Hepatocyte (in vitro differentiated cells): ENCODE data around the gene RBKS. TPM values are rescaled to one million over a fixed set of nuclear protein-coding genes. Genes with fewer than 3 reads are reported as not detected.
A peak's percentile ranks its signal among the peaks of the same experiment; 100 is the strongest.

ENCODE experiments used
- DNase-seq: peaks from one replicate; pipeline ENCODE4 v3.0.0-alpha.2; 2016; ENCODE audit warnings: low spot score
- H2AFZ ChIP-seq: fragments of 200-600 bp; sonication (generic); 2 replicates; pipeline ENCODE4 v1.6.0; 2016; ENCODE audit warnings: antibody characterized with exemption, mild to moderate bottlenecking
- H3K27ac ChIP-seq: fragments of 200-600 bp; sonication (generic); 2 replicates; pipeline ENCODE4 v1.5.1; 2016; ENCODE audit warnings: mild to moderate bottlenecking
- H3K27me3 ChIP-seq: fragments of 200-600 bp; sonication (generic); 2 replicates; pipeline ENCODE4 v1.6.1; 2016
- H3K36me3 ChIP-seq: fragments of 200-600 bp; sonication (generic); replicated peaks from 2 replicates; pipeline ENCODE4 v1.5.1; 2016; ENCODE audit warnings: low read depth; ENCODE audit not compliant: insufficient read depth
- H3K4me1 ChIP-seq: fragments of 200-600 bp; sonication (generic); 2 replicates; pipeline ENCODE4 v1.5.1; 2016; ENCODE audit warnings: mild to moderate bottlenecking, moderate library complexity; ENCODE audit not compliant: insufficient read depth
- H3K4me2 ChIP-seq: fragments of 200-600 bp; sonication (generic); 2 replicates; pipeline ENCODE4 v1.6.0; 2016
- H3K4me3 ChIP-seq: fragments of 200-600 bp; sonication (generic); 2 replicates; pipeline ENCODE4 v1.5.1; 2016; ENCODE audit warnings: mild to moderate bottlenecking
- H3K79me2 ChIP-seq: fragments of 200-600 bp; sonication (generic); 2 replicates; pipeline ENCODE4 v1.6.0; 2017; ENCODE audit warnings: mild to moderate bottlenecking
- H3K9me2 ChIP-seq: fragments of 200-600 bp; sonication (generic); replicated peaks from 2 replicates; pipeline ENCODE4 v1.6.0; 2017; ENCODE audit warnings: mild to moderate bottlenecking; ENCODE audit not compliant: insufficient read depth
- H3K9me3 ChIP-seq: fragments of 200-600 bp; sonication (generic); 2 replicates; pipeline ENCODE4 v1.5.1; 2016; ENCODE audit warnings: low read depth, mild to moderate bottlenecking
- H4K20me1 ChIP-seq: fragments of 200-600 bp; sonication (generic); 2 replicates; pipeline ENCODE4 v1.6.0; 2016; ENCODE audit warnings: mild to moderate bottlenecking; ENCODE audit not compliant: insufficient read depth, poor library complexity, severe bottlenecking
- EZH2 ChIP-seq: fragments of 200-600 bp; sonication (generic); IDR thresholded peaks from 2 replicates; pipeline ENCODE4 v1.6.1; 2016; ENCODE audit warnings: antibody characterized with exemption, mild to moderate bottlenecking, borderline replicate concordance
- EZH2phosphoT487 ChIP-seq: fragments of 200-600 bp; sonication (generic); IDR thresholded peaks from one replicate; pipeline ENCODE4 v1.6.1; 2018; ENCODE audit warnings: antibody characterized with exemption, mild to moderate bottlenecking, low read depth, moderate library complexity; ENCODE audit not compliant: unreplicated experiment, severe bottlenecking
- WGBS: methylation state at CpG from one replicate; pipeline ENCODE4 v1.1.6; 2016; ENCODE audit warnings: low lambda C conversion rate; ENCODE audit errors: missing lambda C conversion rate; 5-methylcytosine and 5-hydroxymethylcytosine counted together
- polyA plus RNA-seq: library from polyadenylated mRNA; unstranded; fragments of >200 nt; fragmentation: Nextera tagmentation; extraction: Ambion mirVana; gene quantifications from 2 replicates; pipeline ENCODE4 v1.2.1, GENCODE V29; 2016
- total RNA-seq: library from RNA; depleted of rRNA; stranded (reverse); fragments of >200 nt; gene quantifications from 2 replicates; pipeline ENCODE4 v1.2.3, GENCODE V29; 2014
- TF ChIP-seq, protein P1 (sequence below): fragments of 200-600 bp; sonication (generic); IDR thresholded peaks from 2 replicates; pipeline ENCODE4 v1.5.1; 2016; ENCODE audit warnings: antibody characterized with exemption, mild to moderate bottlenecking; ENCODE audit not compliant: poor library complexity

RBKS gene
- total and polyA plus RNA-seq, 2 experiments from 2014 or later, result 5.5 to 7.2 TPM

- 96% methylated on average over 1 of the region's 1 CpG for WGBS
- Histone ChIP-seq H4K20me1 (no peaks in the 10 kb centered on the region), H3K9me3 (no peaks in the 10 kb centered on the region), H3K4me3 (no peak overlapping the region), H3K79me2 (peaks cover 5% of the 10 kb centered on the region), H3K27ac (no peak overlapping the region), H3K9me2 (no peaks in the 10 kb centered on the region), H3K36me3 (no peaks in the 10 kb centered on the region), H3K27me3 (no peaks in the 10 kb centered on the region), H2AFZ (no peak overlapping the region), H3K4me2 (no peak overlapping the region), H3K4me1 (no peaks in the 10 kb centered on the region)
- TF ChIP-seq, protein P1, sequence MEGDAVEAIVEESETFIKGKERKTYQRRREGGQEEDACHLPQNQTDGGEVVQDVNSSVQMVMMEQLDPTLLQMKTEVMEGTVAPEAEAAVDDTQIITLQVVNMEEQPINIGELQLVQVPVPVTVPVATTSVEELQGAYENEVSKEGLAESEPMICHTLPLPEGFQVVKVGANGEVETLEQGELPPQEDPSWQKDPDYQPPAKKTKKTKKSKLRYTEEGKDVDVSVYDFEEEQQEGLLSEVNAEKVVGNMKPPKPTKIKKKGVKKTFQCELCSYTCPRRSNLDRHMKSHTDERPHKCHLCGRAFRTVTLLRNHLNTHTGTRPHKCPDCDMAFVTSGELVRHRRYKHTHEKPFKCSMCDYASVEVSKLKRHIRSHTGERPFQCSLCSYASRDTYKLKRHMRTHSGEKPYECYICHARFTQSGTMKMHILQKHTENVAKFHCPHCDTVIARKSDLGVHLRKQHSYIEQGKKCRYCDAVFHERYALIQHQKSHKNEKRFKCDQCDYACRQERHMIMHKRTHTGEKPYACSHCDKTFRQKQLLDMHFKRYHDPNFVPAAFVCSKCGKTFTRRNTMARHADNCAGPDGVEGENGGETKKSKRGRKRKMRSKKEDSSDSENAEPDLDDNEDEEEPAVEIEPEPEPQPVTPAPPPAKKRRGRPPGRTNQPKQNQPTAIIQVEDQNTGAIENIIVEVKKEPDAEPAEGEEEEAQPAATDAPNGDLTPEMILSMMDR, result no peak
- no peak for TF ChIP-seq EZH2phosphoT487
- TF ChIP-seq EZH2, result no peak
- DNase-seq, result no peak
Observed at GRCh38 chr2:27901234-27901633, 11.0 kb upstream of the RBKS start.

- Histone ChIP-seq H3K27me3 (no peaks in the 10 kb centered on the region), H3K4me3 (no peak overlapping the region), H3K79me2 (peaks cover 13% of the 10 kb centered on the region), H4K20me1 (no peaks in the 10 kb centered on the region), H2AFZ (no peak overlapping the region), H3K4me2 (no peak overlapping the region), H3K36me3 (no peaks in the 10 kb centered on the region), H3K9me2 (no peaks in the 10 kb centered on the region), H3K4me1 (no peaks in the 10 kb centered on the region), H3K27ac (no peak overlapping the region), H3K9me3 (no peaks in the 10 kb centered on the region)
- TF ChIP-seq EZH2 (no peak), EZH2phosphoT487 (no peak)
- DNase-seq, result no peak
Observed at GRCh38 chr2:27897717-27898116, 7.5 kb upstream of the RBKS start.

GRCh38 chr2:27893006-27893405 lies 2.8 kb upstream of the RBKS start:
- Histone ChIP-seq H4K20me1 (no peaks in the 10 kb centered on the region), H3K9me3 (no peaks in the 10 kb centered on the region), H2AFZ (no peak overlapping the region), H3K4me1 (no peaks in the 10 kb centered on the region), H3K79me2 (peaks cover 39% of the 10 kb centered on the region), H3K36me3 (no peaks in the 10 kb centered on the region), H3K9me2 (no peaks in the 10 kb centered on the region), H3K4me2 (no peak overlapping the region), H3K27me3 (no peaks in the 10 kb centered on the region), H3K27ac (no peak overlapping the region), H3K4me3 (no peak overlapping the region)
- WGBS, result 88% methylated on average over 3 of the region's 3 CpGs
- DNase-seq, result no peak
- TF ChIP-seq EZH2phosphoT487, result no peak
- TF ChIP-seq, protein P1, result no peak
- no peak for TF ChIP-seq EZH2

DNA sequence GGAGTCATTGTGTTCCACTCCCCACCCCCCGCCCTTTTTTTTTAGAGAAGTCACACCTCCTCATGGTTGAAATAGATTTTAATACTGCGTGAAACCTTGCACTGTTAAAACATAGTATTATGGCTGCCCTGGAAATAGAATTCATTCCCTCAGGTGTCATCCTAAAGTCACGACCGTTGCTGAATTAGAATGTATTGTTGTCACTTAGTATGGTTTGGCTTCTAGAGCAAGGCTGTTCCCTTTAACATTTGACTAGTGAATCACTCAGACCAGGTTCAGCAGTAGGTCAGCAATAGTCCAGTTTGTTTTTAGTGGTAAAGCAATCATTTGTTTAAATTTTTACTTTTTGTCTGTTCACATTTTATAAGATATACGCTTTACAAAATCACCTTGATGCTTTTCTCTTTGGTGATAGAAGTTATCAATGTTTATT lies 1.5 kb upstream of the RBKS start:
- Histone ChIP-seq H2AFZ (no peak overlapping the region), H3K4me3 (no peak overlapping the region), H3K27me3 (no peaks in the 10 kb centered on the region), H3K4me2 (peak overlapping the region; percentile 79), H3K9me2 (no peaks in the 10 kb centered on the region), H3K36me3 (no peaks in the 10 kb centered on the region), H3K27ac (peak overlapping the region; percentile 100), H3K4me1 (no peaks in the 10 kb centered on the region), H3K79me2 (peaks cover 39% of the 10 kb centered on the region), H3K9me3 (no peaks in the 10 kb centered on the region), H4K20me1 (no peaks in the 10 kb centered on the region)
- WGBS, result 73% methylated on average over 5 of the region's 5 CpGs
- no peak for TF ChIP-seq EZH2phosphoT487
- TF ChIP-seq, protein P1, result no peak
- no peak for TF ChIP-seq EZH2
- DNase-seq, result no peak
